WTC11 (cell line): ENCODE measurements around the gene GZF1. TPM values are rescaled to one million over a fixed set of nuclear protein-coding genes. Genes with fewer than 3 reads are reported as not detected.

ENCODE experiments used
- ATAC-seq: fragments of 200-7000 bp; cut with Tn5 transposase; 2 replicates; pipeline ENCODE4 v1.10.0; 2021; ENCODE audit warnings: mild to moderate bottlenecking, moderate library complexity
- CTCF ChIA-PET: fragments of 300-600 bp; sonication (Branson Sonifier 250); formaldehyde crosslinking; loops from one replicate; lab custom pipeline; 2021; ENCODE audit warnings: antibody characterized with exemption; lab: Charles Lee
- POLR2A ChIA-PET: fragments of 350-600 bp; sonication (Branson Sonifier 250); formaldehyde crosslinking; loops from one replicate; lab custom pipeline; 2021; ENCODE audit warnings: antibody characterized with exemption; lab: Charles Lee
- DNase-seq: peaks from one replicate; pipeline ENCODE4 v3.0.0; 2021; ENCODE audit warnings: low spot score
- H3K27ac Mint-ChIP-seq: 2 replicates; pipeline ENCODE4 v1.8.0; 2021; ENCODE audit warnings: mixed read lengths
- H3K27me3 Mint-ChIP-seq: 2 replicates; pipeline ENCODE4 v1.8.0; 2021; ENCODE audit warnings: low read depth, mild to moderate bottlenecking, moderate library complexity, mixed read lengths
- H3K36me3 Mint-ChIP-seq: 2 replicates; pipeline ENCODE4 v1.8.0; 2021; ENCODE audit warnings: mixed read lengths
- H3K4me1 Mint-ChIP-seq: 2 replicates; pipeline ENCODE4 v1.8.0; 2022; ENCODE audit warnings: mixed read lengths
- H3K4me3 Mint-ChIP-seq: 2 replicates; pipeline ENCODE4 v1.8.0; 2021; ENCODE audit warnings: mild to moderate bottlenecking, moderate library complexity, mixed read lengths
- H3K9me3 Mint-ChIP-seq: 2 replicates; pipeline ENCODE4 v1.8.0; 2021; ENCODE audit warnings: mixed read lengths
- AR ChIP-seq: fragments of 250-450 bp; sonication (Bioruptor Pico); IDR thresholded peaks from 2 replicates; pipeline ENCODE4 v1.9.0; 2021; ENCODE audit warnings: mild to moderate bottlenecking
- ATF1 ChIP-seq: sonication (generic); formaldehyde crosslinking; IDR thresholded peaks from 2 replicates; pipeline ENCODE4 v1.8.1; 2023; ENCODE audit warnings: mild to moderate bottlenecking, moderate library complexity, missing genetic modification reagents
- E2F1 ChIP-seq: sonication (generic); formaldehyde crosslinking; IDR thresholded peaks from 2 replicates; pipeline ENCODE4 v1.8.0; 2022; ENCODE audit warnings: mild to moderate bottlenecking, missing genetic modification reagents
- GTF2I ChIP-seq: fragments of 250-450 bp; sonication (Bioruptor Pico); conservative IDR thresholded peaks from 2 replicates; pipeline ENCODE4 v1.4.0; 2021; ENCODE audit warnings: mild to moderate bottlenecking
- NR1H2 ChIP-seq: sonication (generic); formaldehyde crosslinking; IDR thresholded peaks from 2 replicates; pipeline ENCODE4 v1.9.0; 2021; ENCODE audit warnings: mild to moderate bottlenecking, moderate library complexity, missing genetic modification reagents
- NR2C2 ChIP-seq: sonication (generic); formaldehyde crosslinking; IDR thresholded peaks from 2 replicates; pipeline ENCODE4 v1.8.0; 2022; ENCODE audit warnings: mild to moderate bottlenecking, missing genetic modification reagents
- OVOL2 ChIP-seq: fragments of 250-450 bp; sonication (Bioruptor Pico); IDR thresholded peaks from 2 replicates; pipeline ENCODE4 v1.9.0; 2021; ENCODE audit warnings: mild to moderate bottlenecking, borderline replicate concordance
- PRRX2 ChIP-seq: fragments of 250-450 bp; sonication (Bioruptor Pico); IDR thresholded peaks from 2 replicates; pipeline ENCODE4 v1.8.0; 2021; ENCODE audit warnings: mild to moderate bottlenecking
- TP53 ChIP-seq: sonication (generic); formaldehyde crosslinking; IDR thresholded peaks from 2 replicates; pipeline ENCODE4 v1.8.1; 2023; ENCODE audit warnings: mild to moderate bottlenecking, missing genetic modification reagents
- USF2 ChIP-seq: sonication (generic); formaldehyde crosslinking; IDR thresholded peaks from 2 replicates; pipeline ENCODE4 v1.8.1; 2023; ENCODE audit warnings: mild to moderate bottlenecking, missing genetic modification reagents, moderate library complexity
- ZNF219 ChIP-seq: sonication (generic); formaldehyde crosslinking; IDR thresholded peaks from 2 replicates; pipeline ENCODE4 v1.8.0; 2023; ENCODE audit warnings: missing genetic modification reagents, mild to moderate bottlenecking, borderline replicate concordance
- ZNF232 ChIP-seq: sonication (generic); formaldehyde crosslinking; IDR thresholded peaks from 2 replicates; pipeline ENCODE4 v1.8.0; 2022; ENCODE audit warnings: mild to moderate bottlenecking, missing genetic modification reagents
- ZNF423 ChIP-seq: fragments of 250-450 bp; sonication (Bioruptor Pico); IDR thresholded peaks from 2 replicates; pipeline ENCODE4 v2.1.2; 2022; ENCODE audit warnings: mild to moderate bottlenecking, moderate library complexity
- ZNF512 ChIP-seq: sonication (generic); formaldehyde crosslinking; IDR thresholded peaks from 2 replicates; pipeline ENCODE4 v1.8.1; 2022; ENCODE audit warnings: missing genetic modification reagents, borderline replicate concordance
- total RNA-seq: library from RNA; stranded (reverse); gene quantifications from 3 replicates; pipeline ENCODE4 v1.2.3, GENCODE V29; 2021
- TF ChIP-seq, protein P1 (sequence below): sonication (generic); formaldehyde crosslinking; IDR thresholded peaks from 2 replicates; pipeline ENCODE4 v1.8.0; 2023; ENCODE audit warnings: mild to moderate bottlenecking, missing genetic modification reagents
- TF ChIP-seq, protein P2 (sequence below): sonication (generic); formaldehyde crosslinking; IDR thresholded peaks from 2 replicates; pipeline ENCODE4 v1.8.1; 2023; ENCODE audit warnings: mild to moderate bottlenecking, moderate library complexity, missing genetic modification reagents

The GZF1 gene
- total RNA-seq, 1 experiment from 2014 or later, result 9.5 TPM

- ATAC-seq (no peak), DNase-seq (no peak)
- peaks cover 5% of the 10 kb centered on the region for H3K9me3 Mint-ChIP-seq
- H3K27me3 Mint-ChIP-seq, result peaks cover 3% of the 10 kb centered on the region; the same call in 1 of the 2 replicates
- H3K4me1 Mint-ChIP-seq, result peaks cover 26% of the 10 kb centered on the region
- H3K36me3 Mint-ChIP-seq, result peaks cover 7% of the 10 kb centered on the region
- peak overlapping the region; percentile 77 for H3K4me3 Mint-ChIP-seq
- CTCF ChIA-PET, result interaction anchor here (1.0 to 2.7 kb wide), 2 partner anchors 26 to 70 kb away, joined by 4 to 12 read pairs; no protein-coding TSS in a partner anchor
- POLR2A ChIA-PET, result no interaction called here
- H3K27ac Mint-ChIP-seq, result peak overlapping the region; percentile 63; the same call in 1 of the 2 replicates
- TF ChIP-seq, protein P1, sequence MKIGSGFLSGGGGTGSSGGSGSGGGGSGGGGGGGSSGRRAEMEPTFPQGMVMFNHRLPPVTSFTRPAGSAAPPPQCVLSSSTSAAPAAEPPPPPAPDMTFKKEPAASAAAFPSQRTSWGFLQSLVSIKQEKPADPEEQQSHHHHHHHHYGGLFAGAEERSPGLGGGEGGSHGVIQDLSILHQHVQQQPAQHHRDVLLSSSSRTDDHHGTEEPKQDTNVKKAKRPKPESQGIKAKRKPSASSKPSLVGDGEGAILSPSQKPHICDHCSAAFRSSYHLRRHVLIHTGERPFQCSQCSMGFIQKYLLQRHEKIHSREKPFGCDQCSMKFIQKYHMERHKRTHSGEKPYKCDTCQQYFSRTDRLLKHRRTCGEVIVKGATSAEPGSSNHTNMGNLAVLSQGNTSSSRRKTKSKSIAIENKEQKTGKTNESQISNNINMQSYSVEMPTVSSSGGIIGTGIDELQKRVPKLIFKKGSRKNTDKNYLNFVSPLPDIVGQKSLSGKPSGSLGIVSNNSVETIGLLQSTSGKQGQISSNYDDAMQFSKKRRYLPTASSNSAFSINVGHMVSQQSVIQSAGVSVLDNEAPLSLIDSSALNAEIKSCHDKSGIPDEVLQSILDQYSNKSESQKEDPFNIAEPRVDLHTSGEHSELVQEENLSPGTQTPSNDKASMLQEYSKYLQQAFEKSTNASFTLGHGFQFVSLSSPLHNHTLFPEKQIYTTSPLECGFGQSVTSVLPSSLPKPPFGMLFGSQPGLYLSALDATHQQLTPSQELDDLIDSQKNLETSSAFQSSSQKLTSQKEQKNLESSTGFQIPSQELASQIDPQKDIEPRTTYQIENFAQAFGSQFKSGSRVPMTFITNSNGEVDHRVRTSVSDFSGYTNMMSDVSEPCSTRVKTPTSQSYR (CRISPR knock-in tag), result no peak
- TF ChIP-seq ZNF232 (CRISPR knock-in tag), result no peak
- TF ChIP-seq, protein P2, sequence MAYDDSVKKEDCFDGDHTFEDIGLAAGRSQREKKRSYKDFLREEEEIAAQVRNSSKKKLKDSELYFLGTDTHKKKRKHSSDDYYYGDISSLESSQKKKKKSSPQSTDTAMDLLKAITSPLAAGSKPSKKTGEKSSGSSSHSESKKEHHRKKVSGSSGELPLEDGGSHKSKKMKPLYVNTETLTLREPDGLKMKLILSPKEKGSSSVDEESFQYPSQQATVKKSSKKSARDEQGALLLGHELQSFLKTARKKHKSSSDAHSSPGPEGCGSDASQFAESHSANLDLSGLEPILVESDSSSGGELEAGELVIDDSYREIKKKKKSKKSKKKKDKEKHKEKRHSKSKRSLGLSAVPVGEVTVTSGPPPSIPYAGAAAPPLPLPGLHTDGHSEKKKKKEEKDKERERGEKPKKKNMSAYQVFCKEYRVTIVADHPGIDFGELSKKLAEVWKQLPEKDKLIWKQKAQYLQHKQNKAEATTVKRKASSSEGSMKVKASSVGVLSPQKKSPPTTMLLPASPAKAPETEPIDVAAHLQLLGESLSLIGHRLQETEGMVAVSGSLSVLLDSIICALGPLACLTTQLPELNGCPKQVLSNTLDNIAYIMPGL (CRISPR knock-in tag), result no peak
- TF ChIP-seq, all 79 proteins: peak for 0
Observed at GRCh38 chr20:23419657-23419994, 57.6 kb downstream of the GZF1 start.

- peak overlapping the region; percentile 77 for H3K4me3 Mint-ChIP-seq
- ChIA-PET POLR2A (interaction anchor here (1.2 kb wide), 1 partner anchor 22 kb away, joined by 3 read pairs; no protein-coding TSS in a partner anchor), CTCF (interaction anchor here (0.5 to 2.7 kb wide), 5 partner anchors 21 to 356 kb away, joined by 3 to 12 read pairs (median 5); no protein-coding TSS in a partner anchor)
- DNase-seq (no peak), ATAC-seq (no peak)
- peak overlapping the region; percentile 63 for H3K27ac Mint-ChIP-seq
- peaks cover 26% of the 10 kb centered on the region for H3K4me1 Mint-ChIP-seq
- peak; percentile 84 for TF ChIP-seq ZNF423 (CRISPR knock-in tag)
- TF ChIP-seq AR, result no peak
- no peak for TF ChIP-seq TP53 (CRISPR knock-in tag)
- H3K36me3 Mint-ChIP-seq, result peaks cover 13% of the 10 kb centered on the region
- H3K9me3 Mint-ChIP-seq, result peaks cover 11% of the 10 kb centered on the region
- H3K27me3 Mint-ChIP-seq, result peaks cover 6% of the 10 kb centered on the region; the same call in 1 of the 2 replicates
Observed at GRCh38 chr20:23419995-23420901, 58.3 kb downstream of the GZF1 start.

DNA sequence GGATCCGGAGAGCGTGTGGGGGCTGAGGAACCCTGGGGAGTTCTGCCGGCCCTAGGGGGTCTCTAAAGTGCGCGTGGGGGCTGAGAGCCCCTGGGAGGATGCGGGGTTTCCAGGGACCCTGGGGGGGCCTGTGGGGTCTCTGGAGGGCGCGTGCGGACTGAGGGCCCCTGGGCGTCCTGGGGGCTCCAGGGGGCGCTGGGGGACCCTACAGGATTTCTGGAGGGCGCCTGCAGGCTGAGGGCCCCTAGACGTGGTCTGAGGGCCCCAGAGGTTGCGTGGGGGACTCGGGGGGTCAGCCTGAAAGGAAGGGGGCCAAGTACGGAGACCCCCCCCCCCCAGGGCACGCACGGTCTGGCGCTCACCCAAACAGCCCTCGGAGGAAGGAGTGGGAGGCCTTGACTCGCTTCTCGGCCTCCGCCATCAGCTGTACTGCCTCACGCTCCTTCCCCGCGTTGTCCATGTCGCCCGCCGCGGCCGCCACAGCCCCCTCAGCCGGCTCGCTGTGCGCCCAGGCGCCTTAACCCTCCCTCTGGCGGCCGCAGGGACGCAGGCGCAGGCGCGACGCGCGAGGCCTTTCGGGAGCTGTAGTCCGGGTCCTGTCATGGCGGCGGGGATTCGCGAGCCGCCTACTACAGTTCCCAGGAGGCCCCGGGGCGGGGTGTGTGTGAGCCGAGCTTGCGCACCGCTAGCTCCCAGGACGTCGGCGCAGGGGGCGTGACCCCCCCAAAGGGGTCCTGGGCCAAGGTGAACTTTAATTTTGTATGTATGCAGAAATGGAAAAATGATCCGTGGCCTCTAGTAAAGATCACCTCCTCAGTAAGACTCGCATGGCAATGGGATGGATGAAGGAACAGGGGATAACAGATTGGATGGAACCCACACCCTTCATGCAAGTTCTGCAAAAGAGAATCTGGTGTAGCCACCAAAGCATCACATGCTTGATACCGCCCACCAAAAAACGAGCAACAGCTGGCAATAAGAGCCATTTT, 59.3 kb downstream of the GZF1 start, which contains the start of gene NAPB:
Gene NAPB (minus strand): TSS at position 546 of the 989 bp plus-strand sequence. CDS start 86 bp downstream, at position 460.
- DNase-seq (peak; percentile 95), ATAC-seq (peak; percentile 99)
- peak within 1 kb of the TSS; percentile 77 for H3K4me3 Mint-ChIP-seq
- no peak within 1 kb of the TSS for H3K27ac Mint-ChIP-seq
- peaks cover 10% of the 10 kb centered on the region for H3K36me3 Mint-ChIP-seq
- ChIA-PET POLR2A (interaction anchor here (0.6 to 1.9 kb wide), 7 partner anchors 23 to 599 kb away, joined by 3 to 16 read pairs (median 3); partner anchors contain the start of genes GZF1 and NXT1), CTCF (interaction anchor here (0.5 to 2.7 kb wide), 16 partner anchors 13 to 355 kb away, joined by 3 to 12 read pairs (median 4); partner anchors contain the start of gene NXT1)
- H3K9me3 Mint-ChIP-seq, result peaks cover 15% of the 10 kb centered on the region
- peaks cover 26% of the 10 kb centered on the region for H3K4me1 Mint-ChIP-seq
- H3K27me3 Mint-ChIP-seq, result peaks cover 6% of the 10 kb centered on the region; the same call in 1 of the 2 replicates
- no peak for TF ChIP-seq ATF1 (CRISPR knock-in tag)
- TF ChIP-seq GTF2I (CRISPR knock-in tag), result no peak
- TF ChIP-seq E2F1 (CRISPR knock-in tag), result no peak
- TF ChIP-seq USF2, result peak; percentile 41
- TF ChIP-seq ZNF512 (CRISPR knock-in tag), result no peak
- TF ChIP-seq PRRX2 (CRISPR knock-in tag), result no peak
- no peak for TF ChIP-seq NR2C2 (CRISPR knock-in tag)
- no peak for TF ChIP-seq ZNF219 (CRISPR knock-in tag)
- no peak for TF ChIP-seq OVOL2 (CRISPR knock-in tag)
- TF ChIP-seq NR1H2 (CRISPR knock-in tag), result no peak
